ENCODE measurements around the gene GRM1.

GRM1 gene

DNA sequence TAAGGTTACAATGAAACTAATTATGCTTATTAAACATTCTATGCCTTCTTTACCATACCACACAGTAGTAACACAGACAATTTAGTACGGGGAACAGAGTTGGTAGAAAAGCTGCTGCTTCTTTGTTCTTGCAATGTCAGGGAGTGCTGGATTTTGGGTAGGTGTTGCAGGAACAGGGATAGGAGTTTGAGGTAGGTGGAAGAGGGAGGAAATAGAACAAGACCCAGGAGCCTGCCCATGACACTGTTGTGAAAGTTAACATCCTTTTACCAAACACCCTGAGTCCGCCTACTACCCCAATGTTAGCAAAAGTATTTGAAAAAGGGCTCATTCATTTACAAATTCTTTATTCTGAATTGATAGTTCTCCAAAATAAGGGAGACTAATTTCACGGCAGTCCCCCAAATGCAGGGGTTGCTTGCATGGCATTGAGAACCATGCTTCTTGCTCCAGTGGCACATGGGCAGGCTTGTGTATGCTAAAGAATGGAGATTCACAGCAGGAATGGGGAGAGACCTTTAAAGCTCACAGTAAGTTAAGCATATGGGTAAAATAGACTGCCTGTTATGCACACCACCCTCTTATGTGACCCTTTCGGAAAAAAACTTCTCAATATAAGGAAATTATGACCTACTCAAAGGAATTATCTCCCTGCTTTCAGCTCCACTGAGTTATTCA is 181.7 kb downstream of the GRM1 start:
- Histone ChIP-seq H3K4me3 (ENCODE audit: low read depth, low read length) (no peak overlapping the region), H3K9me3 (ENCODE audit: severe bottlenecking) (no peaks in the 10 kb centered on the region), H3K27me3 (ENCODE audit: insufficient read depth, low read depth, severe bottlenecking) (no peaks in the 10 kb centered on the region), H3K27ac (no peak overlapping the region), H3K36me3 (no peaks in the 10 kb centered on the region)
- no peak for DNase-seq
- TF ChIP-seq, protein P1, sequence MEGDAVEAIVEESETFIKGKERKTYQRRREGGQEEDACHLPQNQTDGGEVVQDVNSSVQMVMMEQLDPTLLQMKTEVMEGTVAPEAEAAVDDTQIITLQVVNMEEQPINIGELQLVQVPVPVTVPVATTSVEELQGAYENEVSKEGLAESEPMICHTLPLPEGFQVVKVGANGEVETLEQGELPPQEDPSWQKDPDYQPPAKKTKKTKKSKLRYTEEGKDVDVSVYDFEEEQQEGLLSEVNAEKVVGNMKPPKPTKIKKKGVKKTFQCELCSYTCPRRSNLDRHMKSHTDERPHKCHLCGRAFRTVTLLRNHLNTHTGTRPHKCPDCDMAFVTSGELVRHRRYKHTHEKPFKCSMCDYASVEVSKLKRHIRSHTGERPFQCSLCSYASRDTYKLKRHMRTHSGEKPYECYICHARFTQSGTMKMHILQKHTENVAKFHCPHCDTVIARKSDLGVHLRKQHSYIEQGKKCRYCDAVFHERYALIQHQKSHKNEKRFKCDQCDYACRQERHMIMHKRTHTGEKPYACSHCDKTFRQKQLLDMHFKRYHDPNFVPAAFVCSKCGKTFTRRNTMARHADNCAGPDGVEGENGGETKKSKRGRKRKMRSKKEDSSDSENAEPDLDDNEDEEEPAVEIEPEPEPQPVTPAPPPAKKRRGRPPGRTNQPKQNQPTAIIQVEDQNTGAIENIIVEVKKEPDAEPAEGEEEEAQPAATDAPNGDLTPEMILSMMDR (IDR thresholded peaks at IDR 0.05; ENCODE audit: low read depth, low read length), result no peak

DNA sequence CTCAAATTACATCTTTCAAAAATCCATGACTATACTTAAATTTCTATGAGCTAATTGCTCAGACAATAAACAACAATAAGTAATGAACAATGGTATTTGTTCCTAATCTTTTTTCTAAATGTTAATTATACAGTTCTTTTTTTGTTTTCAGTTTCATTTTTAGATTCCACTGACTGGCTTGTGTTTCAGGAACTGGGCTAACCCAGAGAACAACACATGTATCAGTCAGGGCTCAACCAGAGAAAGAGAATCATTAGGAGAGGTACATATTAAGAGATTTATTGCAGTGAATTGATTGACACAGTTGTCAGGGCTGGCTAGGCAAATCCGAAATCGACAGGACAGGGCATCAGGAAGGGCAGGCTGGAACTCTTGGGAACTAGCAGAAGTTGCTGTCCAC is 182.8 kb downstream of the GRM1 start:
- Histone ChIP-seq H3K27me3 (ENCODE audit: insufficient read depth, low read depth, severe bottlenecking) (no peaks in the 10 kb centered on the region), H3K4me3 (ENCODE audit: low read depth, low read length) (no peak overlapping the region), H3K27ac (no peak overlapping the region), H3K9me3 (ENCODE audit: severe bottlenecking) (no peaks in the 10 kb centered on the region), H3K36me3 (no peaks in the 10 kb centered on the region)
- TF ChIP-seq, protein P1 (IDR thresholded peaks at IDR 0.05; ENCODE audit: low read depth, low read length), result no peak
- no peak for DNase-seq

DNA sequence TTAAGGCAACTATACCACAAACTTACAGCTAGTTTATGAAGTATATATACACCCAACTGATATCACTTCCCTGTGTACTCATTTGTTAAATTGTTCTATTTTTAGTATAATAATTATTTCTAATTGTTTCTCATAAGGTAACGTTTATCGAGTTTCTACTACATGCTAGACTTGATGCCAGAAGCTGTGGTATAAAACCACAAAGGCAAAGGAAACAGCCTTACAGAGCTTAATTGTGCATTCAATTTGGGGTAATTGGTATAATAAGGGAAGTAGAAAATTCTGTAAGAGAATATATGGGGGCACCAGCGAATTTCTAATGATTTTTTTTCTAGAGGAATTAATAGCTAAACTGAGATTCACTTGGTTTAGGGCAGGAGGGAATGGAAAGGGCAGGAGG is 183.9 kb downstream of the GRM1 start:
- Histone ChIP-seq H3K4me3 (ENCODE audit: low read depth, low read length) (no peak overlapping the region), H3K36me3 (no peaks in the 10 kb centered on the region), H3K27ac (no peak overlapping the region), H3K9me3 (ENCODE audit: severe bottlenecking) (no peaks in the 10 kb centered on the region), H3K27me3 (ENCODE audit: insufficient read depth, low read depth, severe bottlenecking) (no peaks in the 10 kb centered on the region)
- TF ChIP-seq, protein P1 (IDR thresholded peaks at IDR 0.05; ENCODE audit: low read depth, low read length), result no peak
- no peak for DNase-seq

DNA sequence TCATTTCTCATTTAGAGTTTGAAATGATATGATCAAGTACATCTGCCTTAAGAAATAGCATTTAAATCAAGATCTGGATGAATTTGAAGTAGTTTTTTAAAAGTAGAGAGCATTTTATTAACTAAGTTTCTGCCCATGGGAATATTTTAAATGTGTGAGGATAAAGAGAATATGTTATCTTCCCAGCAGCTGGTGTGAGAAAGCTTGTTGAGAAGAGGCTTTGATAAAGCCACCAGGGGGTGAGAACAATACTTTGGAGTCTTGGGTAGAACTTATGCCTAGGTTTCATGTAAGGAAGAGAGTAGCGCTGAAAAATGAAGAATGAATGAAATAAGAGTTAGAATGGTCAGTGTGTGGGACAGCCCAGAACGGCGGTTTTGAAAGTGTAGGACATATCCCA is 190.2 kb downstream of the GRM1 start:
- DNase-seq, result no peak
- H3K9me3 ChIP-seq (ENCODE audit: severe bottlenecking), result no peaks in the 10 kb centered on the region
- no peaks in the 10 kb centered on the region for H3K36me3 ChIP-seq
- TF ChIP-seq, protein P1 (IDR thresholded peaks at IDR 0.05; ENCODE audit: low read depth, low read length), result no peak
- H3K27ac ChIP-seq, result no peak overlapping the region
- H3K27me3 ChIP-seq (ENCODE audit: insufficient read depth, low read depth, severe bottlenecking), result no peaks in the 10 kb centered on the region
- no peak overlapping the region for H3K4me3 ChIP-seq (ENCODE audit: low read depth, low read length)

DNA sequence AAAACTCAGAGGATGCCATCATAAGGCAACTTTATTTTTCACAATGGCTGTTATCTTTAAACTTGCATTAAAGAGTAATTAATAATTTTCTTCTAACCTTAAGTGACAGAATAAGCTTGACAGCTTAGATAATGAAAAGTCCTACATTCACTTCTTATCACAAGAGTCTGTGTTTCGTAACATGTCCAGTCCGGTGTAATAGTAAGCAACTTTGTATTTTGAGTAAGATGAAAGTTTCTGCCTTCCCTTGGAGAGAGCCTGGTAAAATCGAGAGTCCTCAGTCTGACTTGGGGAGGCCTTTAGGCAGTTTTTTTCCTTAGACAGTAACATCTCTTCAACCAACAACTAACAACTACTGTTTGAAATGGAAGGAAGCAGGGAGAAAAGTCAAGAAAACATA is 195.6 kb downstream of the GRM1 start:
- Histone ChIP-seq H3K27me3 (ENCODE audit: insufficient read depth, low read depth, severe bottlenecking) (no peaks in the 10 kb centered on the region), H3K4me3 (ENCODE audit: low read depth, low read length) (no peak overlapping the region), H3K27ac (no peak overlapping the region), H3K36me3 (no peaks in the 10 kb centered on the region), H3K9me3 (ENCODE audit: severe bottlenecking) (no peaks in the 10 kb centered on the region)
- TF ChIP-seq, protein P1 (IDR thresholded peaks at IDR 0.05; ENCODE audit: low read depth, low read length), result no peak
- no peak for DNase-seq

DNA sequence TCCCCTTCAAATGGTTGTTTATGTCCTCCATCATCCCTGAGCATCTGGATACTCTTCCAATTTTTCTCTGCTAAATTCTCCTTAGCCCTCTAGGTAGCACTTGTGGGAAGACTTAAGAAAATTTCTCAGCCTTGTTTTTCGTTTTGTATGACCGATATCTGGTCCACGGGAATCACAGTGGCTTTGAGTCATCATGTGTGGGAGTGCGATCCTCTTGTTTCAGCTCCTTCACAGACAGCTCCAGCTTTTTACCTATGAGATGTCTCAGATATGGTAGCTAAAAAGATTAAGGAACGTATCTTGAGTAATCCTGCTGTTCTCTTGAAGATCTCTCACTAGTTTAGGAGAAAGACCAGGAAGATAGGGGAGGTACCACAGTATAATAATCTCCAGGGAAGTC is 196.1 kb downstream of the GRM1 start:
- Histone ChIP-seq H3K9me3 (ENCODE audit: severe bottlenecking) (no peaks in the 10 kb centered on the region), H3K27ac (no peak overlapping the region), H3K27me3 (ENCODE audit: insufficient read depth, low read depth, severe bottlenecking) (no peaks in the 10 kb centered on the region), H3K36me3 (no peaks in the 10 kb centered on the region), H3K4me3 (ENCODE audit: low read depth, low read length) (no peak overlapping the region)
- TF ChIP-seq, protein P1 (IDR thresholded peaks at IDR 0.05; ENCODE audit: low read depth, low read length), result no peak
- no peak for DNase-seq
